PC-9 (cell line): ENCODE measurements around the gene TBC1D8B.
"Not testable (repeated sequence)": the region's sequence is repeated elsewhere in the genome, so short reads cannot be mapped to it uniquely, and the experiment has no call there.

ENCODE experiments used
- CTCF ChIP-seq: fragments of 200-600 bp; sonication (generic); conservative IDR thresholded peaks from 2 replicates; pipeline ENCODE4 v1.6.1; 2017; ENCODE audit warnings: mixed run types, antibody characterized with exemption, mild to moderate bottlenecking, moderate library complexity
- EZH2 ChIP-seq: fragments of 200-600 bp; sonication (generic); IDR thresholded peaks from 2 replicates; pipeline ENCODE4 v1.8.0; 2017; ENCODE audit warnings: antibody characterized with exemption, low read depth

GRCh38 chrX:106814093-106814492 lies 11.6 kb downstream of the TBC1D8B start:
- not testable (repeated sequence) for TF ChIP-seq CTCF, EZH2
